SK-N-SH treated with all-trans-retinoic acid at 6 μM for 48 hours (cell line): Measurements from ENCODE around the gene FIBCD1.

Experiments used
- ATAC-seq: fragments of 200-7000 bp; cut with Tn5 transposase; 3 replicates; pipeline ENCODE4 v1.9.1; 2020; ENCODE audit warnings: mild to moderate bottlenecking, moderate library complexity
- ARNTL ChIP-seq: fragments of 450-650 bp; formaldehyde crosslinking; IDR thresholded peaks from 2 replicates; pipeline ENCODE4 v1.5.0; 2020; ENCODE audit warnings: low read depth, mild to moderate bottlenecking, moderate library complexity, borderline replicate concordance
- ISL1 ChIP-seq: fragments of 250-450 bp; sonication (Bioruptor Pico); IDR thresholded peaks from 2 replicates; pipeline ENCODE4 v2.1.2; 2022; ENCODE audit warnings: mild to moderate bottlenecking, moderate library complexity
- OSR1 ChIP-seq: fragments of 250-450 bp; sonication (Bioruptor Pico); IDR thresholded peaks from 2 replicates; pipeline ENCODE4 v1.8.0; 2022; ENCODE audit warnings: moderate library complexity, mild to moderate bottlenecking, inconsistent platforms
- RARB ChIP-seq: fragments of 250-450 bp; sonication (Bioruptor Pico); IDR thresholded peaks from 2 replicates; pipeline ENCODE4 v1.8.0; 2021; ENCODE audit warnings: mild to moderate bottlenecking, moderate library complexity
- SNAI2 ChIP-seq: fragments of 250-450 bp; sonication (Bioruptor Pico); IDR thresholded peaks from 2 replicates; pipeline ENCODE4 v1.5.0; 2020; ENCODE audit warnings: mild to moderate bottlenecking, moderate library complexity
- TCF4 ChIP-seq: fragments of 250-450 bp; sonication (Bioruptor Pico); IDR thresholded peaks from 2 replicates; pipeline ENCODE4 v1.8.0; 2021; ENCODE audit warnings: mild to moderate bottlenecking, moderate library complexity, borderline replicate concordance
- ZC3H10 ChIP-seq: fragments of 250-450 bp; sonication (Bioruptor Pico); IDR thresholded peaks from 2 replicates; pipeline ENCODE4 v1.5.1; 2021; ENCODE audit warnings: mild to moderate bottlenecking, moderate library complexity
- ZFP30 ChIP-seq: fragments of 450-650 bp; formaldehyde crosslinking; IDR thresholded peaks from 2 replicates; pipeline ENCODE4 v1.5.0; 2022; ENCODE audit warnings: mild to moderate bottlenecking, moderate library complexity
- ZNF565 ChIP-seq: fragments of 450-650 bp; formaldehyde crosslinking; conservative IDR thresholded peaks from 2 replicates; pipeline ENCODE4 v1.5.0; 2020; ENCODE audit warnings: low read depth, mild to moderate bottlenecking, moderate library complexity
- TF ChIP-seq, protein P1 (sequence below): fragments of 250-450 bp; sonication (Bioruptor Pico); IDR thresholded peaks from 2 replicates; pipeline ENCODE4 v1.8.0; 2020; ENCODE audit warnings: mild to moderate bottlenecking, moderate library complexity, borderline replicate concordance
- TF ChIP-seq, protein P2 (sequence below): fragments of 250-450 bp; sonication (Bioruptor Pico); IDR thresholded peaks from 2 replicates; pipeline ENCODE4 v1.5.0; 2020; ENCODE audit warnings: mild to moderate bottlenecking, moderate library complexity
- TF ChIP-seq, protein P3 (sequence below): fragments of 250-450 bp; sonication (Bioruptor Pico); IDR thresholded peaks from 2 replicates; pipeline ENCODE4 v1.5.1; 2021; ENCODE audit warnings: mild to moderate bottlenecking, moderate library complexity

Gene FIBCD1

DNA sequence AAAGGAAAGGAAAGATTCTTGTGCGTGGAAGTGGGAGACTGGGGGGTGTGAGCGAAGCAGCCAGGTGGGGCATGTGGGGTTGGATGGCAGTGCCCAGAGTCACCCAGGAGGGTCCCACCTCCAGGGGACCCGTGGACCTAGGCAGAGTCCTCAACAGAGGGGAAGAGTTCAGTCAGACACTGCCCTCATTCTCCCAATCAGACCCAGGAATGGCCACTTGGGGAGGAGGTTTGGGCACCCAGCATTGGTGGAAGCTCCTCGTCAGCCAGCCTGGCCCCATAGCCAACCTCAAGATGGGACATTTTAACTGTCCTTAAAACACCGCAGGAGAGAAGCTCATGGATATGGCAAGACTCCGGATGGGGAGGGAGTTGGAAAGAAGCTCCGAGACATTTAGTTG is 48.0 kb upstream of the FIBCD1 start (continued):
- TF ChIP-seq, protein P1, sequence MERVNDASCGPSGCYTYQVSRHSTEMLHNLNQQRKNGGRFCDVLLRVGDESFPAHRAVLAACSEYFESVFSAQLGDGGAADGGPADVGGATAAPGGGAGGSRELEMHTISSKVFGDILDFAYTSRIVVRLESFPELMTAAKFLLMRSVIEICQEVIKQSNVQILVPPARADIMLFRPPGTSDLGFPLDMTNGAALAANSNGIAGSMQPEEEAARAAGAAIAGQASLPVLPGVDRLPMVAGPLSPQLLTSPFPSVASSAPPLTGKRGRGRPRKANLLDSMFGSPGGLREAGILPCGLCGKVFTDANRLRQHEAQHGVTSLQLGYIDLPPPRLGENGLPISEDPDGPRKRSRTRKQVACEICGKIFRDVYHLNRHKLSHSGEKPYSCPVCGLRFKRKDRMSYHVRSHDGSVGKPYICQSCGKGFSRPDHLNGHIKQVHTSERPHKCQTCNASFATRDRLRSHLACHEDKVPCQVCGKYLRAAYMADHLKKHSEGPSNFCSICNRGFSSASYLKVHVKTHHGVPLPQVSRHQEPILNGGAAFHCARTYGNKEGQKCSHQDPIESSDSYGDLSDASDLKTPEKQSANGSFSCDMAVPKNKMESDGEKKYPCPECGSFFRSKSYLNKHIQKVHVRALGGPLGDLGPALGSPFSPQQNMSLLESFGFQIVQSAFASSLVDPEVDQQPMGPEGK (CRISPR knock-in tag), result no peak
- TF ChIP-seq ISL1 (CRISPR knock-in tag), result no peak

DNA sequence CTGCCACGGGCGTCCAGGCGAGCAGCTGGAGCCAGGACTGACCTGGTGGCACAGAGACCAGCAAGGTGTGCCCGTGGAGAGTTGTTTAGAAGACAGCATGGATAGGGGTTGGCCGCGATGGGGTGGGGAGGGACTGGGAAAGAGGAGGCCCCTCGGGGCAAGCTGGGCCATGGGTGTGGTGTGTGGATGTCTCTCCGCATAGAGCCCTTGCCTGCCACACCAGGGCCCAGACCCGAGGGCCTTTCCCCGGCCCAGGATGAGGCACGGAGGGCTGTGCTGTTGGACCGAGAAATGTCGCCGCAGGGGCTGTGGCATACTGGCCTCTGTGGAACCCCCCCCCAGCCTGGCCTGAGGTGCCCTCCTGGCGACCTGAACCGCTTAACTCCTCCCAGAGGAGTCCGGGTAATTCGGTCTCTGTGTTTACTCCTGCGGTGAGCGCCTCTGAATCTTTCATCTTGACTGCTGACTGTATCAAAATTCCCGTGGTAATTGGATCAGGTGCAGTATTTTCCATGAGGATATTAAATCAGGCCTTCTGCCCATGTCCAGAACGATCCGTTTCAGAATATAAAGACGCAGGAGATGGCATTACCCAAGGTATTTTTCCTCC is 47.4 kb upstream of the FIBCD1 start:
- no peak for ATAC-seq
- no peak for TF ChIP-seq ZNF565
- no peak for TF ChIP-seq OSR1 (CRISPR knock-in tag)
- TF ChIP-seq SNAI2 (CRISPR knock-in tag), result no peak
- no peak for TF ChIP-seq ZFP30

DNA sequence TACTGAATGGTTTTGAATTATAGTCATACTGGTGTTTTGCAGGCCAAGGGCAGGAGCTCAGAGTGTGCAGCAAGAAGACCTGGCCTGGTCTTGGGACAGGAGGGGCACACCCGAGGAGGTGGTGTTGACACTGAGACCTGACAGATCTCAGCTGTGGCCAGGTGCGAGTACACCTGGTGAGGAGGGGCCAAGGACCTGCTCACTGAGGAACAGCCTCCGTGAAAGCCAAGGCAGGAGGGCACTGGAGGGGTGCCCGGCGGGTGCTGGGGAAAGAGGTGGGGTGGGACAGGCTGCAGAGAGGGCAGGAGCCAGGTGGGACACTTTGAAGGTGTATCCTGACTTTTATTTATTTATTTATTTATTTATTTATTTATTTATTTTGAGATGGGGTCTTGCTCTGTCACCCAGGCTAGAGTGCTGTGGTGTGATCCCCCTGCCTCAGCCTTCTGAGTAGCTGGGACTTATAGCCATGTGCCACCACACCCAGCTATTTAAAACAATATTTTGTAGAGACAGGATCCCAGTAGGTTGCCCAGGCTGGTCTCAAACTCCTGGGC is 46.6 kb upstream of the FIBCD1 start:
- ATAC-seq, result no peak
- TF ChIP-seq, protein P1 (CRISPR knock-in tag), result no peak
- TF ChIP-seq, protein P2, sequence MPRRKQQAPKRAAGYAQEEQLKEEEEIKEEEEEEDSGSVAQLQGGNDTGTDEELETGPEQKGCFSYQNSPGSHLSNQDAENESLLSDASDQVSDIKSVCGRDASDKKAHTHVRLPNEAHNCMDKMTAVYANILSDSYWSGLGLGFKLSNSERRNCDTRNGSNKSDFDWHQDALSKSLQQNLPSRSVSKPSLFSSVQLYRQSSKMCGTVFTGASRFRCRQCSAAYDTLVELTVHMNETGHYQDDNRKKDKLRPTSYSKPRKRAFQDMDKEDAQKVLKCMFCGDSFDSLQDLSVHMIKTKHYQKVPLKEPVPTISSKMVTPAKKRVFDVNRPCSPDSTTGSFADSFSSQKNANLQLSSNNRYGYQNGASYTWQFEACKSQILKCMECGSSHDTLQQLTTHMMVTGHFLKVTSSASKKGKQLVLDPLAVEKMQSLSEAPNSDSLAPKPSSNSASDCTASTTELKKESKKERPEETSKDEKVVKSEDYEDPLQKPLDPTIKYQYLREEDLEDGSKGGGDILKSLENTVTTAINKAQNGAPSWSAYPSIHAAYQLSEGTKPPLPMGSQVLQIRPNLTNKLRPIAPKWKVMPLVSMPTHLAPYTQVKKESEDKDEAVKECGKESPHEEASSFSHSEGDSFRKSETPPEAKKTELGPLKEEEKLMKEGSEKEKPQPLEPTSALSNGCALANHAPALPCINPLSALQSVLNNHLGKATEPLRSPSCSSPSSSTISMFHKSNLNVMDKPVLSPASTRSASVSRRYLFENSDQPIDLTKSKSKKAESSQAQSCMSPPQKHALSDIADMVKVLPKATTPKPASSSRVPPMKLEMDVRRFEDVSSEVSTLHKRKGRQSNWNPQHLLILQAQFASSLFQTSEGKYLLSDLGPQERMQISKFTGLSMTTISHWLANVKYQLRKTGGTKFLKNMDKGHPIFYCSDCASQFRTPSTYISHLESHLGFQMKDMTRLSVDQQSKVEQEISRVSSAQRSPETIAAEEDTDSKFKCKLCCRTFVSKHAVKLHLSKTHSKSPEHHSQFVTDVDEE (CRISPR knock-in tag), result no peak
- no peak for TF ChIP-seq ARNTL (CRISPR knock-in tag)
- no peak for TF ChIP-seq OSR1 (CRISPR knock-in tag)
- no peak for TF ChIP-seq RARB (CRISPR knock-in tag)
- TF ChIP-seq, protein P3, sequence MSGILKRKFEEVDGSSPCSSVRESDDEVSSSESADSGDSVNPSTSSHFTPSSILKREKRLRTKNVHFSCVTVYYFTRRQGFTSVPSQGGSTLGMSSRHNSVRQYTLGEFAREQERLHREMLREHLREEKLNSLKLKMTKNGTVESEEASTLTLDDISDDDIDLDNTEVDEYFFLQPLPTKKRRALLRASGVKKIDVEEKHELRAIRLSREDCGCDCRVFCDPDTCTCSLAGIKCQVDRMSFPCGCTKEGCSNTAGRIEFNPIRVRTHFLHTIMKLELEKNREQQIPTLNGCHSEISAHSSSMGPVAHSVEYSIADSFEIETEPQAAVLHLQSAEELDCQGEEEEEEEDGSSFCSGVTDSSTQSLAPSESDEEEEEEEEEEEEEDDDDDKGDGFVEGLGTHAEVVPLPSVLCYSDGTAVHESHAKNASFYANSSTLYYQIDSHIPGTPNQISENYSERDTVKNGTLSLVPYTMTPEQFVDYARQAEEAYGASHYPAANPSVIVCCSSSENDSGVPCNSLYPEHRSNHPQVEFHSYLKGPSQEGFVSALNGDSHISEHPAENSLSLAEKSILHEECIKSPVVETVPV (CRISPR knock-in tag), result no peak
- no peak for TF ChIP-seq SNAI2 (CRISPR knock-in tag)
- TF ChIP-seq, all 23 proteins: peak for 0

DNA sequence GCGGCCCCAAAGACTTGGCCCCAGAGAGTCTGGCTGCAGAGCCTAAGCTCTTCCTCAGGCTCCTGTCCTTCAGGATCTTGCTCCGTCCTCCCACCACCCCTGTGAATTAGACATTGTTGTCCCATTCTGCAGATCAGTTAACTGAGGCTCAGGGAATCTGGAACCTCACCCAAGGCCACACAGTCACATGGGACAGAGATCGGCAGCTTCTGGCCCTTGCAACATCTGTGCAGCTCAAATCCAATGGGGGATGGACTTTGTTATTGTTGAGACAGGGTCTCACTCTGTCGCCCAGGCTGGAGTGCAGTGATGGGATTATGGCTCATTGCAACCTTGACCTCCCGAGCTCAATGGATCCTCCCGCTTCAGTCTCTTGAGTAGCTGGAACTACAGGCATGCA is 46.0 kb upstream of the FIBCD1 start:
- TF ChIP-seq ZNF565 (no peak), TCF4 (no peak), ZFP30 (no peak), ZC3H10 (no peak)
- TF ChIP-seq, protein P2 (CRISPR knock-in tag), result no peak
- TF ChIP-seq, protein P3 (CRISPR knock-in tag), result no peak
- ATAC-seq, result no peak
